Smooth muscle cell (in vitro differentiated cells): ENCODE data around the gene FGFBP3. TPM values are rescaled to one million over a fixed set of nuclear protein-coding genes. Genes with fewer than 3 reads are reported as not detected.

Source experiments
- DNase-seq: peaks from one replicate; lab custom pipeline; 2025; ENCODE audit not compliant: unreplicated experiment; lab: John Stamatoyannopoulos, UW
- H2AFZ ChIP-seq: fragments of 200-600 bp; sonication (generic); 2 replicates; pipeline ENCODE4 v1.6.0; 2016; ENCODE audit warnings: antibody characterized with exemption, low read depth, mild to moderate bottlenecking
- H3F3A ChIP-seq: fragments of 200-600 bp; sonication (generic); 2 replicates; pipeline ENCODE4 v1.6.0; 2017; ENCODE audit warnings: antibody characterized with exemption, low read depth
- H3K27ac ChIP-seq: fragments of 200-600 bp; sonication (generic); 2 replicates; pipeline ENCODE4 v1.5.1; 2016; ENCODE audit warnings: low read depth, mild to moderate bottlenecking
- H3K27me3 ChIP-seq: fragments of 200-600 bp; sonication (generic); 2 replicates; pipeline ENCODE4 v1.6.1; 2016; ENCODE audit warnings: low read depth, mild to moderate bottlenecking
- H3K36me3 ChIP-seq: fragments of 200-600 bp; sonication (generic); 2 replicates; pipeline ENCODE4 v1.5.1; 2016; ENCODE audit warnings: low read depth
- H3K4me1 ChIP-seq: fragments of 200-600 bp; sonication (generic); 2 replicates; pipeline ENCODE4 v1.5.1; 2016; ENCODE audit warnings: low read depth
- H3K4me2 ChIP-seq: fragments of 200-600 bp; sonication (generic); 2 replicates; pipeline ENCODE4 v1.6.0; 2016; ENCODE audit warnings: mild to moderate bottlenecking
- H3K4me3 ChIP-seq: fragments of 200-600 bp; sonication (generic); 2 replicates; pipeline ENCODE4 v1.5.1; 2016; ENCODE audit warnings: mild to moderate bottlenecking
- H3K79me2 ChIP-seq: fragments of 200-600 bp; sonication (generic); 2 replicates; pipeline ENCODE4 v1.6.0; 2016; ENCODE audit warnings: low read depth, mild to moderate bottlenecking
- H3K9ac ChIP-seq: fragments of 200-600 bp; sonication (generic); 2 replicates; pipeline ENCODE4 v1.6.0; 2016; ENCODE audit warnings: low read depth
- H3K9me3 ChIP-seq: fragments of 200-600 bp; sonication (generic); replicated peaks from 2 replicates; pipeline ENCODE4 v1.5.1; 2016; ENCODE audit warnings: low read depth
- H4K20me1 ChIP-seq: fragments of 200-600 bp; sonication (generic); 2 replicates; pipeline ENCODE4 v1.6.0; 2016; ENCODE audit warnings: low read depth
- CTCF ChIP-seq: fragments of 200-600 bp; sonication (generic); IDR thresholded peaks from 2 replicates; pipeline ENCODE4 v1.5.1; 2017; ENCODE audit warnings: borderline replicate concordance, mild to moderate bottlenecking, antibody characterized with exemption; ENCODE audit not compliant: insufficient read depth, poor library complexity, severe bottlenecking
- WGBS: methylation state at CpG from one replicate; pipeline ENCODE4 v1.1.7; 2016; ENCODE audit warnings: low lambda C conversion rate; 5-methylcytosine and 5-hydroxymethylcytosine counted together
- polyA plus RNA-seq: library from polyadenylated mRNA; unstranded; fragments of >200 nt; fragmentation: Nextera tagmentation; extraction: Ambion mirVana; gene quantifications from 2 replicates; pipeline ENCODE4 v1.2.1, GENCODE V29; 2016
- total RNA-seq: library from RNA; depleted of rRNA; stranded (reverse); fragments of >200 nt; gene quantifications from 2 replicates; pipeline ENCODE4 v1.2.3, GENCODE V29; 2014

FGFBP3 gene
- total and polyA plus RNA-seq, 2 experiments from 2014 or later, result 1.5 to 3.9 TPM

GRCh38 chr10:91864744-91865143 is 44.5 kb downstream of the FGFBP3 start:
- H3K27ac ChIP-seq, result peak overlapping the region; percentile 71
- H3K9me3 ChIP-seq, result no peaks in the 10 kb centered on the region
- H2AFZ ChIP-seq, result no peak overlapping the region
- 25% methylated on average over 2 of the region's 2 CpGs for WGBS
- DNase-seq, result no peak
- H3K4me3 ChIP-seq, result no peak overlapping the region
- H3K27me3 ChIP-seq, result no peaks in the 10 kb centered on the region
- H3K4me2 ChIP-seq, result peak overlapping the region; percentile 62
- H3K79me2 ChIP-seq, result no peaks in the 10 kb centered on the region
- H3K4me1 ChIP-seq, result peaks cover 17% of the 10 kb centered on the region
- peaks cover 7% of the 10 kb centered on the region for H3F3A ChIP-seq
- no peak overlapping the region for H3K9ac ChIP-seq
- no peak for TF ChIP-seq CTCF
- H4K20me1 ChIP-seq, result peaks cover 8% of the 10 kb centered on the region
- H3K36me3 ChIP-seq, result no peaks in the 10 kb centered on the region

DNA sequence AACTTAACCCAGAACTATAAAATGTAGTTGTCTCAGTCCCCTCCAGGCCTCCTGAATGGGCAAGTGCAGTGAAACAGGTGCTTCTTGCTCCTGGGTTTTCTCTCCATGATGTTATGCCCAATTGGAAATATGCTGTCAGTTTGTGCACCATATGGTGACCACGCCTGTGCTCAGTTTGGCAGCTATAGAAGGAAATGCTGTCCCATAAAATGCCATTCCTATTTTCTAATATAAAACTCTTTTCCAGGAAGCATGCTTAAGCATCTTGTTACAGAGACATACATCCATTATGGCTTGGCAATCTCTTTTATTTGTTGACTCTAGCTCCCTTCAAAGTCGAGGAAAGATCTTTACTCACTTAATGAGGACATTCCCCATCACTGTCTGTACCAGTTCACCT is 45.2 kb downstream of the FGFBP3 start:
- Histone ChIP-seq H2AFZ (no peak overlapping the region), H3K4me3 (no peak overlapping the region), H3K36me3 (peaks cover 5% of the 10 kb centered on the region), H3K9ac (no peak overlapping the region), H3K27ac (peak overlapping the region; percentile 71), H3K79me2 (no peaks in the 10 kb centered on the region), H3K9me3 (no peaks in the 10 kb centered on the region), H3K4me2 (peak overlapping the region; percentile 62), H3F3A (peaks cover 7% of the 10 kb centered on the region), H3K27me3 (no peaks in the 10 kb centered on the region), H4K20me1 (peaks cover 8% of the 10 kb centered on the region), H3K4me1 (peaks cover 17% of the 10 kb centered on the region)
- TF ChIP-seq CTCF, result no peak
- WGBS, result 58% methylated on average over 2 of the region's 2 CpGs
- DNase-seq, result no peak

DNA sequence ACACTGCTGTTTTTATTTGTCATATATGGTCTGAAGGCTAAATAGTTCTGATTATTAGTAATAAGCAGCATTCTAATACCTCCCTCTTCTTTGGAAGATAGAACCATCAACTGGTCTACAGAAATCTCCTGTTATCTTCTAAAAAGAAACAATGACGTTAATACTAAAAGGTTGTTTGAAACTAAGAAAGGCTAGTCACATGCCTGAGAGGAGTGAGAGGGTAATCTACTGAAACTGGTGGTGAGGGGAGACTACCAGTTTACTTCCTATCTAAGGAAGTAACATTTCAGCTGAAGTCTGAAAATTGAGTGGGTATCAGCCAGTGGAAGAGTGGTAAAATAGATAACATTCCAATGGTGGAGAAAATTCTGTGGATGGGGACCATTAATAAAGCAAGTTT is 48.4 kb downstream of the FGFBP3 start:
- H3K4me3 ChIP-seq, result no peak overlapping the region
- WGBS, result 94% methylated on average over 1 of the region's 1 CpG
- no peak overlapping the region for H3K4me2 ChIP-seq
- no peaks in the 10 kb centered on the region for H3K79me2 ChIP-seq
- peaks cover 9% of the 10 kb centered on the region for H3K4me1 ChIP-seq
- H3F3A ChIP-seq, result peaks cover 7% of the 10 kb centered on the region
- no peak overlapping the region for H2AFZ ChIP-seq
- TF ChIP-seq CTCF, result no peak
- H3K9me3 ChIP-seq, result no peaks in the 10 kb centered on the region
- H3K27me3 ChIP-seq, result no peaks in the 10 kb centered on the region
- peaks cover 8% of the 10 kb centered on the region for H4K20me1 ChIP-seq
- H3K9ac ChIP-seq, result no peak overlapping the region
- no peak for DNase-seq
- peaks cover 20% of the 10 kb centered on the region for H3K36me3 ChIP-seq
- H3K27ac ChIP-seq, result no peak overlapping the region

DNA sequence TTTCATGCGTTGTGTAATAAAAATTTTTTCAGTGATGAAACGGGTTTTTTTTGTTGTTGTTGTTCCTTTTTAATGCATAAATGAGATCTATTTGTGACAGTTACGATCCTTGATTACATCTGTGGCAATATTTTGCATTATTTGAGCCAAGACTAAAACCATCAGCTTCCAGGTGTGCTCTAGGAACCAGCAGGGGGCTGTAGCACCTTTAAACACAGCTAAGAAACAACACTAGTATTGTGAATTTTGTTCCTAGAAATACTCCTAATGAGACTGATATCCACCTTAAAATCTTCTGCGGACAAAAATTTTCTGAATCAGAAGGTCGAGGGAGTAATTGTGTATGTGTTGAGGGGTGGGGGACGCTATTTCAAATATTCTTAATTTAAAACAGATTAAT is 52.6 kb downstream of the FGFBP3 start:
- no peaks in the 10 kb centered on the region for H3K9me3 ChIP-seq
- no peak overlapping the region for H3K4me2 ChIP-seq
- DNase-seq, result no peak
- H3K4me3 ChIP-seq, result no peak overlapping the region
- H3K79me2 ChIP-seq, result no peaks in the 10 kb centered on the region
- no peaks in the 10 kb centered on the region for H3K4me1 ChIP-seq
- peak; percentile 32 for TF ChIP-seq CTCF
- peaks cover 3% of the 10 kb centered on the region for H4K20me1 ChIP-seq
- 93% methylated on average over 6 of the region's 6 CpGs for WGBS
- no peak overlapping the region for H3K27ac ChIP-seq
- H3K36me3 ChIP-seq, result peaks cover 24% of the 10 kb centered on the region
- H3K27me3 ChIP-seq, result no peaks in the 10 kb centered on the region
- no peak overlapping the region for H3K9ac ChIP-seq
- no peaks in the 10 kb centered on the region for H3F3A ChIP-seq
- no peak overlapping the region for H2AFZ ChIP-seq
